CD4-positive, alpha-beta T cell treated with Interleukin-21 for 1 hour (primary cell): Measurements from ENCODE around the gene KCNK13.

ENCODE experiments used
- DNase-seq: peaks from one replicate; pipeline ENCODE4 v3.0.0-alpha.2; 2020

The KCNK13 gene

GRCh38 chr14:90137807-90138206, 76.0 kb downstream of the KCNK13 start:
- no peak for DNase-seq

DNA sequence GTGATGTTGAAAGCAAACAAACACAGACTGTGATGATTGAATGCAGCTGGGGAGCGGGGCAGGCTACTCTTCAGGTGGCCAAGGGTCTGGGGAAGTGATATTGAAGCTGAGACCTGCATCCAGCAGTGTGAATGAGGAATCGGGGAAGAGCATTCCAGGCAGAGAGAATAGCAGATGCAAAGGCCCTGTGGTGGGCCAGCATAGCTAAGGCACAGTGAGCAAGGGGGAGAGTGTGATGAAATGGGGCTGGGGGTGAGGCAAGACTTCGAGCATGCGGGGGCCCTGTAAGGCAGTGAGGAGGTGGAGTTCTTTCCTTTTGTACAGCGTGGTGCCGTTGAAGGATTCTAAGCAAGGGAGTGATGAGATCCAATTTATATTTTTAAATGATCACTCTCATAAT, 77.4 kb downstream of the KCNK13 start:
- no peak for DNase-seq

DNA sequence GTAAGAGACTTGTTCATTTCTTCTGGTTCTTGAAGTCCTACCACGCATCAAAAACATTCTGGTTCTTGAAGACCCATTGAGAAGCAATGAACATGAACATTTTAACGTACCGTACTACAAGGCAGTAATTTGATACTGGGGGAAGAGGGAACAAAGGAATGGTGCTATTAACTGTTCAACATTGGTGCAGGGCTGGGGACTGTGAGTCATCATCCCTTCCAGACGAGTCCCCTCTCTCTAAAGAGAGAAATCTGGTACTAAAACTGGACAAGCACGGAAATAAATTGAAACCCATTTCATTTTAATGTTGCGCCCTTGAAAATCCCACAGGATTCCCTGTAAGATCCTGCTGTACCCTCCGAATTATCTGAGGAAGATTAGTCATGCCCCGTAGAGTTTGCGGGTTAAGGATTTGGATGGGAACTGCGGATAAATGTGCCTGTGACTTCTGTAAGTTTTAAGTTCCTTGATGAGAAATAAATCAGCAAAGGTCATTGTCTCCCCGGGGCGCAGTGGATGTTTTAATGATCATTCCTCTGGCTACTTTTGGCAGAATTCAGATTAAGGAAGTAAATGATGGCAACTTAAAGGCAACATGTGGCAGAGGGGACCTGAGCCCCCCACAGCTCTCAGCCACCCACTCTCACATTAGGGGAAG, 78.6 kb downstream of the KCNK13 start:
- no peak for DNase-seq

- DNase-seq: no peak
Measured at GRCh38 chr14:90140956-90141316, 79.1 kb downstream of the KCNK13 start.

DNA sequence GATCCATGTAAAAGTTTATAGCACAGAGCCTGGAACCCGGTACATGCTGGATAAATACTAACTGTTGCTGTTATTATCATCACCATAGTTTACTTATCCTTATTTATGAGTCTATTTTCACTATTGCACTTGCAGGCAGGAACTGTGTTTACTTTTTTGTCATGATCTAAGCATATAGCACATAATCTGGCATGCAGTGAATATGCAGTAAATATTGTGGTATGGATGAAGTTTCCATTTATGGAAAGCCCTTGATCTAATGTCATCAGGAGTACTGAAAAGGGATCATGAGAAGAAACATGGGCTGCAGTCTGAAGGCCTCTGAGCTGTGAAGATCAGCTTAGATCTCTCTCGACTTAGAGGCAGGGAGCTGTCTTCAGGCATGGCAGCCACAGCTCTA, 91.6 kb downstream of the KCNK13 start:
- no peak for DNase-seq

DNA sequence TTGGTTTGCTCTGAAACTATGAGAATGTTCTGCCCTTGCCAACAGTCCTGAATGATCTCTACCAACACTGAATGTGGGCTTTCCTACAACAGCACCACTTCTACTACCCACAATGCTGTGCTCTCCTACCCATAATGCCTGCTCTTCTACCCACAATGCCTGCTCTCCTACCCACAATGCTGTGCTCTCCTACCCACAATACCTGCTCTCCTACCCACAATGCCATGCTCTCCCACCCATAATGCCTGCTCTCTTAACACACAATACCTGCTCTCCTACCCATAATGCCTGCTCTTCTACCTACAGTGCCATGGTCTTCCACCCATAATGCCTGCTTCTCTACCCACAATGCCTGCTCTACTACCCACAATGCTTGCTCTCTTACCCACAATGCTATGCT, 92.3 kb downstream of the KCNK13 start:
- DNase-seq: no peak

GRCh38 chr14:90159146-90159545, 97.4 kb downstream of the KCNK13 start:
- no peak for DNase-seq

GRCh38 chr14:90159688-90160087, 97.9 kb downstream of the KCNK13 start:
- no peak for DNase-seq

- no peak for DNase-seq
Measured at GRCh38 chr14:90161129-90161528, 99.3 kb downstream of the KCNK13 start.

DNA sequence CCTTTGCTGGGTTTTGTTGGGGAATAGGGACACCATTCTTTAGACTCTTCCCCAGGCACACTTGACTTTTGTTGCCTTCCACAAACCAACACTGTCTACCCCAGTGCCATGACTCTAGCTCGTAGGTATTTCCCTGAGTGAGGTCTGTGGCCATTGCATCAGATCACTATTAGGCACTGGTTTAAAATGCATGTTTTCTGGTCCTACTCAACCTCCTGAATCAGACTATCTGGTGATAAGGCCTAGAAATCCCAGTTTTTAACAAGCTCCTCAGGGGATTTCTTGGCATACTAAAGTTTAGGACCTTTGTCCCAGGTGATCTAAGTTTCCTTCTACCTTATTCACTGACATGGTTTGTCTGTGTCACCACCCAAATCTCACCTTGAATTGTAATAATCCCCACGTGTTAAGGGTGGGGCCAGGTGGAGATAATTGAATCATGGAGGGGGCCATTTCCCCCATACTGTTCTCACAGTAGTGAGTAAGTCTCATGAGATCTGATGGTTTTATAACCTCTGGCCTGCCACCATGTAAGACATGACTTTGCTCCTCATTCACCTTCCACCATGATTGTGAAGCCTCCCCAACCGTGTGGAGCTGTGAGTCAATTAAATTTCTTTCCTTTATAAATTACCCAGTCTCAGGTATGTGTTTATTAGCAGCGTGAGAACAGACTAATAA, 106.8 kb downstream of the KCNK13 start:
- no peak for DNase-seq

DNA sequence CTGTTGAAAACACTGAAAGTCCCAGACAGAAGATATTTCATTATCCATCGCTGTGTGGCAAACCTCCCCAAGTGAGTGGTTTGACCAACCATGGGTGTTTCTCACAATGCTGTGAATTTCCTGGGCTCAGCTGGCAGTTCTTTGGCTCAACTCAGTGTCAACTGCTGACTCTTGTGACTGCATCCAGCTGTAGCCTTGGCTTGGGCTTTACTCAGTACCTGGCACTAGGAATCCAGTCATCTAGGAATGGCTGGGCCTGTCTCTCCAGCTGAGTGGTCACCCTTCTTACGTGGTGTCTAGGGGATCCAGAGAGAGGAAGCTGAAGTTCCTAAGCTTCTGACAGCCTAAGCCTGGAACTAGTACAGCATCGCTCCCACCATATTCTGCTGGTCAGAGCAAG, 113.8 kb downstream of the KCNK13 start:
- no peak for DNase-seq

- no peak for DNase-seq
Measured at GRCh38 chr14:90177539-90178189, 115.9 kb downstream of the KCNK13 start.

GRCh38 chr14:90179357-90179756, 117.6 kb downstream of the KCNK13 start:
- DNase-seq: no peak

DNA sequence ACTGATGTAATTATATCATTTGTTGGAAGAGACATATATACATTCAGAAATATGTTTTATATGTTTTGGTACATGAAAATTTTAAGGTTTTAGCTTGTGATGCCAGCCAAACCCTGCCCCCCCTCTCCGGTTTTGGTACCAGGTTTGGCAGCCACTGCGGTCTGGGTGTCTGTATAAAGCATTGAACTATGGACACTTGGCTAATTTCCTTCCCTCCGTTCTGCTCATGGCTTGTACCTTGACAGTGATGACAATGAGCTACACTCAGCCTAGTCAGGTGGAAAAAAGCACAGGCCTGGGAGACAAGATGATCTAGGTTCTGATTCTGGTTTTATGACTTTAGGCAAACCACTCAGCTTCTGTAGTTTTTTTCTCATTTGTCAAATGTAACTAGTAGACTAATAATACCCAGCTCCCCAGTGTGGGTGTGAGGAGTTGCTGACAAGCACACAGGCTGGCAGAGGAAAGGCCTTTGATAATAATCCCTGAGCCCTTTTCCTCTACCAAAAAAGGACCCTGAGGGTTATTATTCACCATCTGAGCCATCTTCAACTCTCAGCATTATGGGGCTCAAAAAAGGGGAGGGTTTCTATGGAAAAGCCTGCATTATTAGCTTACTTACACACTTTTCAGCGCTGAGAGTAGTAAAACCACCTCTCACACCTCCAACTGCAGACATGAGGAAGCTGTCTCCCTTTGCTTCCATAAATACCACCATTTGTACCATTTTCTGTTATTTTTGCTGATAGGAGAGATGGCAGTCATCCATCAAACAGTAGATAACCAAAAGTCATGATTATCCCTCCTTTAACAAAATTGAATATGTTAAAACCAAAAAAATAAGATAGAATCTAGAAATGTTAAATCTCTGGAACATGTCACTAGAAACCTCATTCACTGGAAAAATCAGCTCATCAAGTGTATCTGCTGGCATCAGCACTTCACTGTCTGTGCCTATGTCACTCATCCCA, 118.3 kb downstream of the KCNK13 start:
- DNase-seq: no peak

- DNase-seq: no peak
Measured at GRCh38 chr14:90184094-90184493, 122.3 kb downstream of the KCNK13 start.

GRCh38 chr14:90184571-90185266, 122.9 kb downstream of the KCNK13 start:
- no peak for DNase-seq

DNA sequence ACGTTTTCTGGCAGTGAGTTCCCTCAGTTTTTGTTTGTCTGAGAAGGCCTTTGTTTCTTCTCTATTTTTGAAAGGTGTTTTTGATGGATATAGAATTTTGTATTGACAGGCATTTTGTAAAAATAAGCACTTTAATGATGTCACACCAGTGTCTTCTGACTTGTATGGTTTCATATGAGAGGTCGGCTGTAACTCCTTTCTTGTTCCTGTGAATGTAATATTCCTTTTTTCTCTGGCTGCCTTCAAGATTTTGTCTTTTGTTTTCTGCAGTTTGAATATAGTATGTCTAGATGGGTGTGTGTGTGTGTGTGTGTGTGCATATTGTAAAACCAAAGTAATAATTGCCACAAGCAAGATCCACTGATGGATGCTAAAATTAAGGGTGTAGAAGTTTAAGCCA, 126.8 kb downstream of the KCNK13 start:
- DNase-seq: no peak

DNA sequence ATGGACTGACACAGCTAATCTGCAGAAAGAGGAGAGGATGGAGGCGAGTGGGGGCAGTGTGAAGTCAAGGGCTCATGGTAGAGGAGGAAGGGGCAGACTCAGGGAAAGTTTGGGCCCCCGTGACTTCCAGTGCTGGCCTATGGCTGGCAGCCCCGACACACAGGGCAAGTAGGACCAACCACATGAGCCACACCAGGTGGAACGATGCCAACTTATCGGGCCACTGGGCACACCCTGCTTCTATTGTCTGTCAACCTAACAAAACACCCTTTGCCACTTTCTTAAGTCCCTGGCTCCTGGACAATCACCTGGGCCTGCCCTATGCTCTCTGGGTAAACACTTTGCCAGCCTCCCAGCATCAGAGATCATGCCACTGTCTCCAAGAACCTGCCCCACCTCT, 129.4 kb downstream of the KCNK13 start:
- no peak for DNase-seq

GRCh38 chr14:90191585-90191984, 129.8 kb downstream of the KCNK13 start:
- DNase-seq: no peak

DNA sequence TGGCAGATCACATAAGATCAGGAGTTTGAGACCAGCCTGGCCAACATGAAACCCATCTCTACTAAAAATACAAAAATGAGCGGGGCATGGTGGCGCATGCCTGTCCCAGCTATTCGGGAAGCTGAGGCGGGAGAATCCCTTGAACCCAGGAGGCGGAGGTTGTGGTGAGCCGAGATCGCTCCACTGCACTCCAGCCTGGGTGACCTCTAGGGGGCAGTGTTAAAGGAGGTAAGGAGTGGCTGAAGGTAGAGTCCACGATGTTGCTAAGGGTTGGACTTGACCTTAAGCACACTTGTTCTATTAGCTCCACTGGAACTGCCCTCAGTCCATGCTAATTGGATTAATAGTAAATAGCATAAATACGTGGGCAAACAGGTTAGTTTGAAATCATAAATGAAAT, 132.1 kb downstream of the KCNK13 start:
- DNase-seq: peak; percentile 12

- no peak for DNase-seq
Measured at GRCh38 chr14:90194706-90195105, 132.9 kb downstream of the KCNK13 start.

- DNase-seq: no peak
Measured at GRCh38 chr14:90198541-90199060, 136.8 kb downstream of the KCNK13 start.
